ENCODE data around the gene C22orf39.

DNA sequence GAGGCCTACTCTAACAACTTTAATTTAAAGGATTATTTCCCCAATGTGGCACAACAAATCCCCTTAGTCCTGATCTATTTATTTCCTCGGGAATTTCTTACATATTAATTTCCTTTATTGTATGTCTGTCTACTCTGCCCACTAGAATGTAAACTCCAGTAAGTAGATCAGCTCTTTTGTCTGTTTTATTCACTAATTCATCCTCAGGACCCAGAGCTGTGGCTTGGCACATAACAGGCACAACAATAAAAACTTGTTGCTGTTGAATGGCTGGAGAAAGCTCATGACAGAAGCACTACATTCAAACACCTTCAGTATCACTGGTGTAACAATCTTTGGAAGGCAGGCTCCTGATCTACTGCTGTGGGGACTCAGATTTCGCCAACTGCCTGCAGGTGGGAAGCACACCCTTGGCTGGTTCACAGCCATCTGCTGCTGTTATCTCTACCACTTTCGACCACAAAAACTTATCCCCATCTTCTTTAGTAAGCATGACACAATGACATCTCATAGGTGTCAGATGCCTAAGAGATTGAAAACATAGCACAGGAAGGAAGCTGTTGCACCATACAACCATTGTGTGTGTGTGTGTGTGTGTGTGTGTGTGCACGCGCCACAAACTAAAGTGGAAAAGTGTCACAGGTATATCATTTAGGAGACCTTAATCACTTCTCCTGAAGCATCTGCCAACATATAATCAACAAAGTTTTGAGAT is 27.9 kb downstream of the C22orf39 start:
- TF ChIP-seq POLR2A (IDR thresholded peaks at IDR 0.05): no peak
- TF ChIP-seq, protein P1, sequence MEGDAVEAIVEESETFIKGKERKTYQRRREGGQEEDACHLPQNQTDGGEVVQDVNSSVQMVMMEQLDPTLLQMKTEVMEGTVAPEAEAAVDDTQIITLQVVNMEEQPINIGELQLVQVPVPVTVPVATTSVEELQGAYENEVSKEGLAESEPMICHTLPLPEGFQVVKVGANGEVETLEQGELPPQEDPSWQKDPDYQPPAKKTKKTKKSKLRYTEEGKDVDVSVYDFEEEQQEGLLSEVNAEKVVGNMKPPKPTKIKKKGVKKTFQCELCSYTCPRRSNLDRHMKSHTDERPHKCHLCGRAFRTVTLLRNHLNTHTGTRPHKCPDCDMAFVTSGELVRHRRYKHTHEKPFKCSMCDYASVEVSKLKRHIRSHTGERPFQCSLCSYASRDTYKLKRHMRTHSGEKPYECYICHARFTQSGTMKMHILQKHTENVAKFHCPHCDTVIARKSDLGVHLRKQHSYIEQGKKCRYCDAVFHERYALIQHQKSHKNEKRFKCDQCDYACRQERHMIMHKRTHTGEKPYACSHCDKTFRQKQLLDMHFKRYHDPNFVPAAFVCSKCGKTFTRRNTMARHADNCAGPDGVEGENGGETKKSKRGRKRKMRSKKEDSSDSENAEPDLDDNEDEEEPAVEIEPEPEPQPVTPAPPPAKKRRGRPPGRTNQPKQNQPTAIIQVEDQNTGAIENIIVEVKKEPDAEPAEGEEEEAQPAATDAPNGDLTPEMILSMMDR (IDR thresholded peaks at IDR 0.05 in 4 of 5, conservative IDR thresholded peaks at IDR 0.05 in 1 of 5): no peak
